Measurements from ENCODE around the gene TRIM29.
"Not testable (repeated sequence)": the region's sequence is repeated elsewhere in the genome, so short reads cannot be mapped to it uniquely, and the experiment has no call there.

TRIM29 gene

DNA sequence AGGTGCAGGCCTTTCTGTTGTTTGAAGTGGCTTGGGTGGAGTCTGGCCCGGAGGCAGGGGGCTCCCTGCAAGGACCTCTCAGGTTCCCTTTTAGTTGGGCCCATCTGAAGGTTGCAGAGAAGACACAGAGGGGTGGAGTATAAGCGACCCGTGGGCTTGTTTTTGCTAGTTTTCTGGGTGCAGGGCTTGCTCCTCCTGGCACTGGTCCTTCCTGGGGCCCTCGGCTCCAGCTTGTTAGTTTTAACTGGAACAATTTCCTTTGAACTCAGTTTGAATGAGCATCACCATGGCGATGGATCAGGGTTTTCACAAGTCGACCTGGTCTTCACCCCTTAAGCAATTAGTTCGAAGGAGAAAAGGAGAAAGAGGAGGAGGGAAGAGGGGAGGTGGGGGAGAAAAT is 44.5 kb upstream of the TRIM29 start:
- H3K4me1 ChIP-seq (ENCODE audit: control insufficient read depth, insufficient read depth, low read length), result peaks cover 56% of the 10 kb centered on the region

DNA sequence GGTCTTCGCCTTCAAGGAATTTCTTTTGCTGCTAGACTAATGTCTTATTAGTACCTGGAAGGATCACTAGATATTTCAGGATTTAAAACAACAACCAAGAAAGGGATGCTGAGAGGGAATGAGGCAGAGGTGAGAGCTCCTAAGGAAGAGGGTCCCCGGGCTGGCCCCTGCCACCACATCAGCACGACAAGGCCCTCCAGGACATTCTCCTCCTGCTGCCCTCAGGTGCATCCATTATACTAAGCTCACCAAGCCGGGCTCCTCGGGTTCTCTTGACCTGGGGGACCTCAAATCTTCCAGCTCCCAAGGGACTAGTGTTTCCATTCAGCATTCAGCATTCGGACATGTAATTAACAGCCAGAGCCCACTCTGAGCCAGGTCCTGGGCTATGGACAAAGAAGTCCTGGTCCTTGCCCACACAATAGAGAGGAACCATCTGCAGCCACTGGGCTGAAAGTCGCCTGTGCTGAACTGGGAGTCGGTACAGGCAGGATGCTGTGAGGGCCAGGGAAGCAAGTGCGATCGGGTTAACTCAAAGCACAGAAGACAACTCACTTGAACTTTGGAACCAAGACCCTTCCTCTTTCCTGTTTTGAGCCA is 43.6 kb upstream of the TRIM29 start:
- H3K27me3 ChIP-seq (ENCODE audit: control insufficient read depth, insufficient read depth, low read length, poor library complexity, severe bottlenecking), result peaks cover 5% of the 10 kb centered on the region
- 93 to 95% methylated on average over 10 of the region's 10 CpGs for WGBS, 2 experiments
- H3K27ac ChIP-seq (ENCODE audit: insufficient read depth, low read depth, low read length, poor library complexity, severe bottlenecking), result no peak overlapping the region
- no peaks in the 10 kb centered on the region for H3K36me3 ChIP-seq (ENCODE audit: control insufficient read depth, insufficient read depth, low read length)
- peaks cover 50% of the 10 kb centered on the region for H3K4me1 ChIP-seq (ENCODE audit: control insufficient read depth, insufficient read depth, low read length)
- H3K9me3 ChIP-seq (ENCODE audit: control insufficient read depth, low read length), result no peaks in the 10 kb centered on the region
- no peak overlapping the region for H3K4me3 ChIP-seq (ENCODE audit: insufficient read depth, low read depth, low read length)

More for the DNA sequence above, 44.5 kb upstream of the TRIM29 start:
- Histone ChIP-seq H3K27ac (ENCODE audit: insufficient read depth, low read depth, low read length, poor library complexity, severe bottlenecking) (no peak overlapping the region), H3K4me3 (ENCODE audit: insufficient read depth, low read depth, low read length) (no peak overlapping the region), H3K27me3 (ENCODE audit: control insufficient read depth, insufficient read depth, low read length, poor library complexity, severe bottlenecking) (no peaks in the 10 kb centered on the region), H3K36me3 (ENCODE audit: control insufficient read depth, insufficient read depth, low read length) (no peaks in the 10 kb centered on the region), H3K9me3 (ENCODE audit: control insufficient read depth, low read length) (no peaks in the 10 kb centered on the region)
- WGBS, 2 experiments, result 52 to 57% methylated on average over 7 of the region's 7 CpGs

DNA sequence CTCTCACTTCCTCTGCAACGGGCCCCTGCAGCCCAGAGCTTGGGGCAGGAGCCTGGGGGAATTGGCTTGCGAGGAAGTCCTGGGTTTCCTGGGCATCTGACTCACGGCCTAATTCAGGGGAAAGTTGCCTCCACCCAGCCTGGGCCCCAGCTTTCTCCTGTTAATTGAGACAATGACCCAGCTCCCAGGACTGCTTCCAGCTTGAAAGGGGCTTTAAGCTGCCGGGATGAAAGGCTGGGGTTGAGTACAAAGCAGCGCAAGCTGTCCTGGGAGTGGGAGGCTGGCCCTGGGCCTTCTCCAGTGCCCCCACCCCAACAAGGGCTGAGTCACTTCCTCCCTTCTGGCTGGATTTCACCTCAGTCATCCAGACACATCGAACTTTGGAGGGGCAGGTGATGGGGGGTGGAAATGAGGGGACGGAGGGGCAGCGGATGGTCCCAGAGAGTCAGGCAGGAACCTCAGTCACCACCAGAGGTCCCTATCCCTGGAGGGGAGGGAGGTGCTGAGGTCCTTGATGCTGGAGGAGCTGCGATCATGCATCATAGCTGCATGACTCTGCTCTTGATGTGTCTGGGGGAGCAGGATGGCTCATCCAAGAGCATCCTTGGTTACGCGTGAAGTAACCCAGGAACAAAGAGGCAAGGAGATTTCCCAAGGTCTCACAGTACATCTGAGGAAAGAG is 42.8 kb upstream of the TRIM29 start:
- 35 to 36% methylated on average over 11 of the region's 11 CpGs for WGBS, 2 experiments
- Histone ChIP-seq H3K4me1 (ENCODE audit: control insufficient read depth, insufficient read depth, low read length) (peaks cover 43% of the 10 kb centered on the region), H3K9me3 (ENCODE audit: control insufficient read depth, low read length) (no peaks in the 10 kb centered on the region)

DNA sequence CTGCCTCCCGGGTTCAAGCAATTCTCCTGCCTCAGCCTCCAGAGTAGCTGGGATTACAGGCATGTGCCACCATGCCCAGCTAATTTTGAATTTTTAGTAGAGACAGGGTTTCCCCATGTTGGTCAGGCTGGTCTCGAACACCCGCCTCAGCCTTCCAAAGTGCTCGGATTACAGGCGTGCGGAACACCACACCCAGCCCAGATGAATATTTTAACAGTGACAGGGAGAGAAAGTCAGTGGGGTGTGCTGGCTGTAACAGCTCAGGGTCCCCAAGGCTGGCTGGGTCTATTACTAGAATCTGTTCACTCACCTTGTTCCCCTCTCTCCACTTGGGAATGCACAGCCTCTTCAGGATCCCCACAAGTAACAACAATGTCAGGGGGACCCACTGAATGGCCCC is 42.1 kb upstream of the TRIM29 start:
- peaks cover 43% of the 10 kb centered on the region for H3K4me1 ChIP-seq (ENCODE audit: control insufficient read depth, insufficient read depth, low read length)
- H3K9me3 ChIP-seq (ENCODE audit: control insufficient read depth, low read length); H3K27me3 ChIP-seq (ENCODE audit: control insufficient read depth, insufficient read depth, low read length, poor library complexity, severe bottlenecking); H3K4me3 ChIP-seq (ENCODE audit: insufficient read depth, low read depth, low read length); H3K36me3 ChIP-seq (ENCODE audit: control insufficient read depth, insufficient read depth, low read length); H3K27ac ChIP-seq (ENCODE audit: insufficient read depth, low read depth, low read length, poor library complexity, severe bottlenecking): not testable (repeated sequence)
- 89 to 90% methylated on average over 6 of the region's 6 CpGs for WGBS, 2 experiments

More for the DNA sequence above, 42.8 kb upstream of the TRIM29 start:
- peaks cover 5% of the 10 kb centered on the region for H3K27me3 ChIP-seq (ENCODE audit: control insufficient read depth, insufficient read depth, low read length, poor library complexity, severe bottlenecking)
- H3K36me3 ChIP-seq (ENCODE audit: control insufficient read depth, insufficient read depth, low read length), result no peaks in the 10 kb centered on the region
- no peak overlapping the region for H3K27ac ChIP-seq (ENCODE audit: insufficient read depth, low read depth, low read length, poor library complexity, severe bottlenecking)
- H3K4me3 ChIP-seq (ENCODE audit: insufficient read depth, low read depth, low read length), result no peak overlapping the region

DNA sequence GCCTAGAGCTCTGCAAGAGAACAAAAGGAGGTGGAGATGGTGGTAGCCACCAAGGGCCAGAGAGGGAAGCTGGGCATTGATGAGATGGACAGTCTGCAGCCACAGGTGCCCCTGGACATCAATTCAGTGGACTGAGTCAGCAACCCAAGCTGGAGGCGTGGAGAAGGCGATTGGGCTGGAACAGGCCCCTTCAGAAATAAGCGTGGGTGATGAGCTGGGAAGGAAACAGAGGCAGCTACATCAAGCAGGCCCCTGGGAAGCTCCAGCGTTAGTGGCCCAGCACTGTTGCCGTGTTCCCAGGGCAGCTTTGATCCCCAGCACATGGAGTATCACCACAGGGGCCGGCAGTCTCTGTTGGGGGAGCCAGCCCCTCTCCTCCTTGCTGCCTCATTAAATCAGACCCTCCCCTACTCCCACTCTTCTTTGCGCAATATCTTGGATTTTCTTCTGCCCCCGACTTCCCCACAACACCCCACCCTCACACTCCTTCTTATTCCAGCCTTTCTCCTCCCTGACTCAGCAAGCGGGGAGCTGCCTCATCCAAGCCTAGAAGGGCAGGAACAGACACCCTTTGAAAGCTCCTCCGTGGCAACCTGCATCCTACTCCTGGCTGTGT is 41.3 kb upstream of the TRIM29 start:
- WGBS, 2 experiments, result 84 to 88% methylated on average over 10 of the region's 10 CpGs
- H3K4me1 ChIP-seq (ENCODE audit: control insufficient read depth, insufficient read depth, low read length), result peaks cover 43% of the 10 kb centered on the region
- H3K9me3 ChIP-seq (ENCODE audit: control insufficient read depth, low read length), result no peaks in the 10 kb centered on the region
- H3K36me3 ChIP-seq (ENCODE audit: control insufficient read depth, insufficient read depth, low read length), result no peaks in the 10 kb centered on the region
- no peak overlapping the region for H3K27ac ChIP-seq (ENCODE audit: insufficient read depth, low read depth, low read length, poor library complexity, severe bottlenecking)
- H3K4me3 ChIP-seq (ENCODE audit: insufficient read depth, low read depth, low read length), result no peak overlapping the region
- peaks cover 5% of the 10 kb centered on the region for H3K27me3 ChIP-seq (ENCODE audit: control insufficient read depth, insufficient read depth, low read length, poor library complexity, severe bottlenecking)

DNA sequence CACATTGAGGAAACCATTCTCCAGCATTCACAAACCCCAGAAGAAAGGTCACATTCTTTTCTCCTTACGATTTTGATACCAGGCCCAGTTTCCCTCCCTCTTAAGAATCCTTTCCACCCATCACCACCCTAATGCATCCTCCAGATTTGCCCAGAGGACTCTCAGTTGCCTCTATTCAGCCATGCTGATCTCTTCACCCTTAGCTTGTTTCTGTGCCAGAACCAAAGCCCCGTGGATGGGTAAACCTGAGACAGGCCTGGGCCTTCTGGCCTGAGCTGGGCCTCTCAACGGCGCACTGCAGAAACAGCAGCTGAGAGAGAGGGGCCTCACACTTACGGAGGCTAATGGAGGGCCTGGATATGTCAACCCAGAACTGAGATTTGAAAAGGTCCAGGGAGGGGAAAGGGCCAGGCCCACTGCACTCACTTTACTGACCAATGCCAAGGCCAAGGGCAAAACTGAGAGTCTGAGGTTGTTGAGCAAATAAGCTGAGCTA is 40.7 kb upstream of the TRIM29 start:
- 93% methylated on average over 5 of the region's 5 CpGs for WGBS, 2 experiments
- H3K27ac ChIP-seq (ENCODE audit: insufficient read depth, low read depth, low read length, poor library complexity, severe bottlenecking), result no peak overlapping the region
- H3K27me3 ChIP-seq (ENCODE audit: control insufficient read depth, insufficient read depth, low read length, poor library complexity, severe bottlenecking), result peaks cover 5% of the 10 kb centered on the region
- H3K4me3 ChIP-seq (ENCODE audit: insufficient read depth, low read depth, low read length), result no peak overlapping the region
- no peaks in the 10 kb centered on the region for H3K9me3 ChIP-seq (ENCODE audit: control insufficient read depth, low read length)
- H3K4me1 ChIP-seq (ENCODE audit: control insufficient read depth, insufficient read depth, low read length), result peaks cover 43% of the 10 kb centered on the region
- no peaks in the 10 kb centered on the region for H3K36me3 ChIP-seq (ENCODE audit: control insufficient read depth, insufficient read depth, low read length)

DNA sequence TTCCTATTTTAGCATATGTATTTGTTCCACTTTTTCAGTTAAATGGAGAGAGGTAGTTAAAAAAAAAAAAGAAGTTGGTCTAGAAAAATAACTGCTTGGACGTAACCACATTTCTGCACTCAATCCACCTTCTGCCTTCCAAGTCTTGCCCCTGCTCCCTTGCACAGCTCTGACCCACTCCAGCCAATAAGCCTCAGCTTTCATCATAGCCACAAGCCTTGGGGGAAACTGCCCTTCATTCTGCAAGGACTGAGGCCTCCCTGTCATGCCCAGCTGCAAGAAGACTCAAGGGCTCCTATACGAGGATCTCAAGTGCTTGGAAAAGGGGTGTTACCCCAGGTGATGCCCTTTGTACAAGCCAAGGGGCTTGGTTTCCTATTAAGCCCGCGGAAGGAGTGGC is 37.0 kb upstream of the TRIM29 start:
- Histone ChIP-seq H3K9me3 (ENCODE audit: control insufficient read depth, low read length) (no peaks in the 10 kb centered on the region), H3K36me3 (ENCODE audit: control insufficient read depth, insufficient read depth, low read length) (no peaks in the 10 kb centered on the region), H3K4me3 (ENCODE audit: insufficient read depth, low read depth, low read length) (no peak overlapping the region), H3K27me3 (ENCODE audit: control insufficient read depth, insufficient read depth, low read length, poor library complexity, severe bottlenecking) (peaks cover 31% of the 10 kb centered on the region), H3K27ac (ENCODE audit: insufficient read depth, low read depth, low read length, poor library complexity, severe bottlenecking) (no peak overlapping the region), H3K4me1 (ENCODE audit: control insufficient read depth, insufficient read depth, low read length) (peaks cover 19% of the 10 kb centered on the region)
- WGBS, 2 experiments, result 86 to 90% methylated on average over 4 of the region's 4 CpGs

DNA sequence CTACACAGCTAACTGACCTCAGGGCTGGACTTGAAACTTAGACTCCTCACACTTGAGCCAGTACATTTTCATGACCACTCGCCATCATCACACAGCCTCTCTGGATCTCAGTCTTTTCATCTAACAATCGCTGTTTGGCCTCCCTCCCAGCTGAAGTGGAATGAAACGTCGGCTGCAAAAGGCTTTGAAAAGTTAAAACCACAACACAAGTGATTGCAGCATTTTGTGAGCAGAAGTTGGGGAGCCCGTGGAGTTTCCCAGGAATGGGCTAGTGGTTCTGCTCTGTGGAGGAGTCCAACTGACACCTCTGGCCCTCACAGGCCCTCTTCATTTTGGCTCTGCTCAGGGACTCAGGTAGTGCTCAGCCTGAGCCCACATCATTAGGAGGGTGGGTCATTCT is 35.9 kb upstream of the TRIM29 start:
- H3K27me3 ChIP-seq (ENCODE audit: control insufficient read depth, insufficient read depth, low read length, poor library complexity, severe bottlenecking), result peaks cover 42% of the 10 kb centered on the region
- H3K4me3 ChIP-seq (ENCODE audit: insufficient read depth, low read depth, low read length), result no peak overlapping the region
- H3K36me3 ChIP-seq (ENCODE audit: control insufficient read depth, insufficient read depth, low read length), result no peaks in the 10 kb centered on the region
- no peaks in the 10 kb centered on the region for H3K9me3 ChIP-seq (ENCODE audit: control insufficient read depth, low read length)
- peaks cover 13% of the 10 kb centered on the region for H3K4me1 ChIP-seq (ENCODE audit: control insufficient read depth, insufficient read depth, low read length)
- H3K27ac ChIP-seq (ENCODE audit: insufficient read depth, low read depth, low read length, poor library complexity, severe bottlenecking), result no peak overlapping the region
- 79 to 86% methylated on average over 5 of the region's 5 CpGs for whole genome bisulfite sequencing, 2 experiments

DNA sequence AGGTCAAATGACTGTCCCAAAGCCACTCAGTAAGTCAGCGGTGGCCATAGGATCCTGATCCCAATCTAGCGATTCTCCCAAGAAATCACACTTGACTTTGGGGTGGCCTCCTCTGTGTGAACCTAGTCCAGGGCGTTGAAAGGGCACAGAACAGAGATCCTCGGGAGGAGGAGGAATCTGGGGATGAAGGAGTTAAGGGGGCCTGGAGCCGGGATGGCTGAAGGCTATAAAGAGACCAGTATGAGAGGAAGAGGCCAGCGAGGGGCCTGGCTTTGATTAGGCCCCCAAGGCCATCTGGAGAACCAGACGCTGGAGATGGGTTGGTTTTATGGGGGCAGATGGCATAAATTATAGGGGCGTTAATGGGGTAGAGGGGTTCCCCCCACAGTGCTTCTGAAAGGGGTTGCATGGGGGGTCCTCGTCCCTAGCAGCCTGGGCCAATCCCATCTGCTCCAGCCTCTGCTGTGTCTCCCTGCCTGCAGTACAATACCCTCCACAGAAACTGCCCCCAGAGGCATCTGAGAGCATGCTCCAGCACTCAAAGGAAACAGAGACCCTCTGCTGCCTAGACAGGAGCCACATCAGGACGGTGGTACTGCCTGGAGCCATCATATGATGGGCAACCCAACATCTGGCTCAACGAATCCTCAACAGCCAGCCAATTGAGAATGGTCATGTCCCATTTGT is 35.2 kb upstream of the TRIM29 start:
- peaks cover 48% of the 10 kb centered on the region for H3K27me3 ChIP-seq (ENCODE audit: control insufficient read depth, insufficient read depth, low read length, poor library complexity, severe bottlenecking)

More for the DNA sequence above, 35.2 kb upstream of the TRIM29 start:
- WGBS, 2 experiments, result 71 to 75% methylated on average over 11 of the region's 11 CpGs
- Histone ChIP-seq H3K9me3 (ENCODE audit: control insufficient read depth, low read length) (no peaks in the 10 kb centered on the region), H3K4me3 (ENCODE audit: insufficient read depth, low read depth, low read length) (no peak overlapping the region), H3K4me1 (ENCODE audit: control insufficient read depth, insufficient read depth, low read length) (peaks cover 10% of the 10 kb centered on the region), H3K27ac (ENCODE audit: insufficient read depth, low read depth, low read length, poor library complexity, severe bottlenecking) (no peak overlapping the region), H3K36me3 (ENCODE audit: control insufficient read depth, insufficient read depth, low read length) (no peaks in the 10 kb centered on the region)

All from ectodermal cell (in vitro differentiated cells).